ENCODE measurements around the gene TTC7B. TPM values are rescaled to one million over a fixed set of nuclear protein-coding genes. Genes with fewer than 3 reads are reported as not detected.

Gene TTC7B
- total and polyA plus RNA-seq, 2 experiments from 2014 or later = 7.9 to 28.6 TPM

DNA sequence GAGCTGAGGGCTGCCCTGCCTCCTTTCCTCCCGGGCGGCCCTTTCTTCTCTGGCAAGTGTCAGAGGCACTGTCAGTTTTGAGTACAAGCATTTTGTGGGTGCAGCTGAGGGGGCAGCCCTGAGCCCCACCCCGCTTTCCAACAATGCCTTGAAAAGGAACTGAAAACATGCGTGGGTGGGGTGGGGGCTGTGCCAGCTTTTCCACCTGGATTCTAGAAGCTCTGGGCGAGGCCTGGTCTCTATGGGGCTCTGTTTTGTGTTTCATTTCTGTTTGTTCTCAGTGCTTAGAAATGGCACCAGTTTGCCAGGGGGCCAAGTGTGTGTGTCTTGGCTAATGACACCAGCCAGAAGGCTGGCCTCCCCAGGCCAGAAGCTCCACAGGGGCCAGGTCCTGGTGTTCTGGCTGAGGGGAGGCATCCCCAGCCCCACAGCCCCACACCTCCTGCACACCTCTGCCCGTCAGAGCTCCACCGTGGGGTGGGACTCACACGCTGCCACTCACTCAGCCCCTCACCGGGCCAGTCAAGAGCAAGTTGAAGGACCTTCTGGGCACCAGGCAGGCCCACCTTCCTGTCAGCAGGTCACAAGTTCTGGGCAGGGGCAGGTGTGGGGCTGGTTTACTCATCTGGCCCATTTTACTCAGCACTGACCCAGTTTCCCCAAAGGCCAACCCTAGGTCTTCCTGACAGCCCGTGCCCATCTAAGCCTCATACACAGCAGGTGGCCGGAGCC lies 264.3 kb downstream of the TTC7B start:
- Histone ChIP-seq H3K27ac (ENCODE audit: low read depth) (no peak overlapping the region), H4K20me1 (replicated peaks; ENCODE audit: insufficient read depth) (no peaks in the 10 kb centered on the region), H3K4me1 (ENCODE audit: insufficient read depth) (peaks cover 12% of the 10 kb centered on the region), H2AFZ (no peak overlapping the region), H3K4me2 (no peak overlapping the region), H3K79me2 (replicated peaks; ENCODE audit: insufficient read depth) (no peaks in the 10 kb centered on the region), H3K9me2 (ENCODE audit: insufficient read depth) (no peaks in the 10 kb centered on the region), H3K27me3 (ENCODE audit: insufficient read depth) (no peaks in the 10 kb centered on the region), H3K36me3 (ENCODE audit: insufficient read depth) (no peaks in the 10 kb centered on the region), H3F3A (replicated peaks; ENCODE audit: low read depth) (no peaks in the 10 kb centered on the region), H3K4me3 (no peak overlapping the region)
- H3K9me3 Mint-ChIP-seq = peaks cover 5% of the 10 kb centered on the region; the same call in 2 of the 3 replicates
- H3K27ac Mint-ChIP-seq = no peak overlapping the region
- peaks cover 11% of the 10 kb centered on the region for H3K27me3 Mint-ChIP-seq (ENCODE audit: insufficient read depth, low read depth, poor library complexity)
- TF ChIP-seq, protein P1, sequence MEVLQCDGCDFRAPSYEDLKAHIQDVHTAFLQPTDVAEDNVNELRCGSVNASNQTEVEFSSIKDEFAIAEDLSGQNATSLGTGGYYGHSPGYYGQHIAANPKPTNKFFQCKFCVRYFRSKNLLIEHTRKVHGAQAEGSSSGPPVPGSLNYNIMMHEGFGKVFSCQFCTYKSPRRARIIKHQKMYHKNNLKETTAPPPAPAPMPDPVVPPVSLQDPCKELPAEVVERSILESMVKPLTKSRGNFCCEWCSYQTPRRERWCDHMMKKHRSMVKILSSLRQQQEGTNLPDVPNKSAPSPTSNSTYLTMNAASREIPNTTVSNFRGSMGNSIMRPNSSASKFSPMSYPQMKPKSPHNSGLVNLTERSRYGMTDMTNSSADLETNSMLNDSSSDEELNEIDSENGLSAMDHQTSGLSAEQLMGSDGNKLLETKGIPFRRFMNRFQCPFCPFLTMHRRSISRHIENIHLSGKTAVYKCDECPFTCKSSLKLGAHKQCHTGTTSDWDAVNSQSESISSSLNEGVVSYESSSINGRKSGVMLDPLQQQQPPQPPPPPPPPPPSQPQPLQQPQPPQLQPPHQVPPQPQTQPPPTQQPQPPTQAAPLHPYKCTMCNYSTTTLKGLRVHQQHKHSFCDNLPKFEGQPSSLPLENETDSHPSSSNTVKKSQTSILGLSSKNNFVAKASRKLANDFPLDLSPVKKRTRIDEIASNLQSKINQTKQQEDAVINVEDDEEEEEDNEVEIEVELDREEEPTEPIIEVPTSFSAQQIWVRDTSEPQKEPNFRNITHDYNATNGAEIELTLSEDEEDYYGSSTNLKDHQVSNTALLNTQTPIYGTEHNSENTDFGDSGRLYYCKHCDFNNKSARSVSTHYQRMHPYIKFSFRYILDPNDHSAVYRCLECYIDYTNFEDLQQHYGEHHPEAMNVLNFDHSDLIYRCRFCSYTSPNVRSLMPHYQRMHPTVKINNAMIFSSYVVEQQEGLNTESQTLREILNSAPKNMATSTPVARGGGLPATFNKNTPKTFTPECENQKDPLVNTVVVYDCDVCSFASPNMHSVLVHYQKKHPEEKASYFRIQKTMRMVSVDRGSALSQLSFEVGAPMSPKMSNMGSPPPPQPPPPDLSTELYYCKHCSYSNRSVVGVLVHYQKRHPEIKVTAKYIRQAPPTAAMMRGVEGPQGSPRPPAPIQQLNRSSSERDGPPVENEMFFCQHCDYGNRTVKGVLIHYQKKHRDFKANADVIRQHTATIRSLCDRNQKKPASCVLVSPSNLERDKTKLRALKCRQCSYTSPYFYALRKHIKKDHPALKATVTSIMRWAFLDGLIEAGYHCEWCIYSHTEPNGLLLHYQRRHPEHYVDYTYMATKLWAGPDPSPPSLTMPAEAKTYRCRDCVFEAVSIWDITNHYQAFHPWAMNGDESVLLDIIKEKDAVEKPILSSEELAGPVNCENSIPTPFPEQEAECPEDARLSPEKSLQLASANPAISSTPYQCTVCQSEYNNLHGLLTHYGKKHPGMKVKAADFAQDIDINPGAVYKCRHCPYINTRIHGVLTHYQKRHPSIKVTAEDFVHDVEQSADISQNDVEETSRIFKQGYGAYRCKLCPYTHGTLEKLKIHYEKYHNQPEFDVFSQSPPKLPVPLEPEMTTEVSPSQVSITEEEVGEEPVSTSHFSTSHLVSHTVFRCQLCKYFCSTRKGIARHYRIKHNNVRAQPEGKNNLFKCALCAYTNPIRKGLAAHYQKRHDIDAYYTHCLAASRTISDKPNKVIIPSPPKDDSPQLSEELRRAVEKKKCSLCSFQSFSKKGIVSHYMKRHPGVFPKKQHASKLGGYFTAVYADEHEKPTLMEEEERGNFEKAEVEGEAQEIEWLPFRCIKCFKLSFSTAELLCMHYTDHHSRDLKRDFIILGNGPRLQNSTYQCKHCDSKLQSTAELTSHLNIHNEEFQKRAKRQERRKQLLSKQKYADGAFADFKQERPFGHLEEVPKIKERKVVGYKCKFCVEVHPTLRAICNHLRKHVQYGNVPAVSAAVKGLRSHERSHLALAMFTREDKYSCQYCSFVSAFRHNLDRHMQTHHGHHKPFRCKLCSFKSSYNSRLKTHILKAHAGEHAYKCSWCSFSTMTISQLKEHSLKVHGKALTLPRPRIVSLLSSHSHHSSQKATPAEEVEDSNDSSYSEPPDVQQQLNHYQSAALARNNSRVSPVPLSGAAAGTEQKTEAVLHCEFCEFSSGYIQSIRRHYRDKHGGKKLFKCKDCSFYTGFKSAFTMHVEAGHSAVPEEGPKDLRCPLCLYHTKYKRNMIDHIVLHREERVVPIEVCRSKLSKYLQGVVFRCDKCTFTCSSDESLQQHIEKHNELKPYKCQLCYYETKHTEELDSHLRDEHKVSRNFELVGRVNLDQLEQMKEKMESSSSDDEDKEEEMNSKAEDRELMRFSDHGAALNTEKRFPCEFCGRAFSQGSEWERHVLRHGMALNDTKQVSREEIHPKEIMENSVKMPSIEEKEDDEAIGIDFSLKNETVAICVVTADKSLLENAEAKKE (CRISPR knock-in tag; IDR thresholded peaks at IDR 0.05) = no peak
- no peak for TF ChIP-seq EZH2 (IDR thresholded peaks at IDR 0.05; ENCODE audit: low read depth, unreplicated experiment)
- TF ChIP-seq STAT1 (IDR thresholded peaks at IDR 0.05; ENCODE audit: unreplicated experiment) = no peak
- TF ChIP-seq ZNF114 (CRISPR knock-in tag; IDR thresholded peaks at IDR 0.05) = no peak
- TF ChIP-seq, protein P2, sequence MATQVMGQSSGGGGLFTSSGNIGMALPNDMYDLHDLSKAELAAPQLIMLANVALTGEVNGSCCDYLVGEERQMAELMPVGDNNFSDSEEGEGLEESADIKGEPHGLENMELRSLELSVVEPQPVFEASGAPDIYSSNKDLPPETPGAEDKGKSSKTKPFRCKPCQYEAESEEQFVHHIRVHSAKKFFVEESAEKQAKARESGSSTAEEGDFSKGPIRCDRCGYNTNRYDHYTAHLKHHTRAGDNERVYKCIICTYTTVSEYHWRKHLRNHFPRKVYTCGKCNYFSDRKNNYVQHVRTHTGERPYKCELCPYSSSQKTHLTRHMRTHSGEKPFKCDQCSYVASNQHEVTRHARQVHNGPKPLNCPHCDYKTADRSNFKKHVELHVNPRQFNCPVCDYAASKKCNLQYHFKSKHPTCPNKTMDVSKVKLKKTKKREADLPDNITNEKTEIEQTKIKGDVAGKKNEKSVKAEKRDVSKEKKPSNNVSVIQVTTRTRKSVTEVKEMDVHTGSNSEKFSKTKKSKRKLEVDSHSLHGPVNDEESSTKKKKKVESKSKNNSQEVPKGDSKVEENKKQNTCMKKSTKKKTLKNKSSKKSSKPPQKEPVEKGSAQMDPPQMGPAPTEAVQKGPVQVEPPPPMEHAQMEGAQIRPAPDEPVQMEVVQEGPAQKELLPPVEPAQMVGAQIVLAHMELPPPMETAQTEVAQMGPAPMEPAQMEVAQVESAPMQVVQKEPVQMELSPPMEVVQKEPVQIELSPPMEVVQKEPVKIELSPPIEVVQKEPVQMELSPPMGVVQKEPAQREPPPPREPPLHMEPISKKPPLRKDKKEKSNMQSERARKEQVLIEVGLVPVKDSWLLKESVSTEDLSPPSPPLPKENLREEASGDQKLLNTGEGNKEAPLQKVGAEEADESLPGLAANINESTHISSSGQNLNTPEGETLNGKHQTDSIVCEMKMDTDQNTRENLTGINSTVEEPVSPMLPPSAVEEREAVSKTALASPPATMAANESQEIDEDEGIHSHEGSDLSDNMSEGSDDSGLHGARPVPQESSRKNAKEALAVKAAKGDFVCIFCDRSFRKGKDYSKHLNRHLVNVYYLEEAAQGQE (IDR thresholded peaks at IDR 0.05; ENCODE audit: unreplicated experiment) = no peak
- no peak for TF ChIP-seq JUNB (IDR thresholded peaks at IDR 0.05; ENCODE audit: unreplicated experiment)
- TF ChIP-seq CREB1 (CRISPR knock-in tag; IDR thresholded peaks at IDR 0.05; ENCODE audit: low read depth) = no peak
- TF ChIP-seq NANOG (IDR thresholded peaks at IDR 0.05; ENCODE audit: borderline replicate concordance) = no peak
- no peak for TF ChIP-seq ZNF331 (CRISPR knock-in tag; IDR thresholded peaks at IDR 0.05; ENCODE audit: low read depth)
- no peak for TF ChIP-seq POLR2AphosphoS5 (IDR thresholded peaks at IDR 0.05; ENCODE audit: low read depth)
- TF ChIP-seq, protein P3, sequence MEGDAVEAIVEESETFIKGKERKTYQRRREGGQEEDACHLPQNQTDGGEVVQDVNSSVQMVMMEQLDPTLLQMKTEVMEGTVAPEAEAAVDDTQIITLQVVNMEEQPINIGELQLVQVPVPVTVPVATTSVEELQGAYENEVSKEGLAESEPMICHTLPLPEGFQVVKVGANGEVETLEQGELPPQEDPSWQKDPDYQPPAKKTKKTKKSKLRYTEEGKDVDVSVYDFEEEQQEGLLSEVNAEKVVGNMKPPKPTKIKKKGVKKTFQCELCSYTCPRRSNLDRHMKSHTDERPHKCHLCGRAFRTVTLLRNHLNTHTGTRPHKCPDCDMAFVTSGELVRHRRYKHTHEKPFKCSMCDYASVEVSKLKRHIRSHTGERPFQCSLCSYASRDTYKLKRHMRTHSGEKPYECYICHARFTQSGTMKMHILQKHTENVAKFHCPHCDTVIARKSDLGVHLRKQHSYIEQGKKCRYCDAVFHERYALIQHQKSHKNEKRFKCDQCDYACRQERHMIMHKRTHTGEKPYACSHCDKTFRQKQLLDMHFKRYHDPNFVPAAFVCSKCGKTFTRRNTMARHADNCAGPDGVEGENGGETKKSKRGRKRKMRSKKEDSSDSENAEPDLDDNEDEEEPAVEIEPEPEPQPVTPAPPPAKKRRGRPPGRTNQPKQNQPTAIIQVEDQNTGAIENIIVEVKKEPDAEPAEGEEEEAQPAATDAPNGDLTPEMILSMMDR (conservative IDR thresholded peaks at IDR 0.05; ENCODE audit: low read depth in 2 of 2) = no peak
- TF ChIP-seq, protein P4, sequence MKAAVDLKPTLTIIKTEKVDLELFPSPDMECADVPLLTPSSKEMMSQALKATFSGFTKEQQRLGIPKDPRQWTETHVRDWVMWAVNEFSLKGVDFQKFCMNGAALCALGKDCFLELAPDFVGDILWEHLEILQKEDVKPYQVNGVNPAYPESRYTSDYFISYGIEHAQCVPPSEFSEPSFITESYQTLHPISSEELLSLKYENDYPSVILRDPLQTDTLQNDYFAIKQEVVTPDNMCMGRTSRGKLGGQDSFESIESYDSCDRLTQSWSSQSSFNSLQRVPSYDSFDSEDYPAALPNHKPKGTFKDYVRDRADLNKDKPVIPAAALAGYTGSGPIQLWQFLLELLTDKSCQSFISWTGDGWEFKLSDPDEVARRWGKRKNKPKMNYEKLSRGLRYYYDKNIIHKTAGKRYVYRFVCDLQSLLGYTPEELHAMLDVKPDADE (IDR thresholded peaks at IDR 0.05) = no peak
- no peak for TF ChIP-seq EZH2phosphoT487 (IDR thresholded peaks at IDR 0.05; ENCODE audit: unreplicated experiment)
- no peak overlapping the region for H3K4me3 Mint-ChIP-seq
- no peak for ATAC-seq
- H3K4me1 Mint-ChIP-seq = peaks cover 16% of the 10 kb centered on the region
- DNase-seq (ENCODE audit: low spot score) = no peak
- H3K36me3 Mint-ChIP-seq (ENCODE audit: low read depth) = peaks cover 4% of the 10 kb centered on the region; the same call in 1 of the 3 replicates

All from GM23338 (cell line).